Measurements from ENCODE around the gene RFX3.

RFX3 gene

DNA sequence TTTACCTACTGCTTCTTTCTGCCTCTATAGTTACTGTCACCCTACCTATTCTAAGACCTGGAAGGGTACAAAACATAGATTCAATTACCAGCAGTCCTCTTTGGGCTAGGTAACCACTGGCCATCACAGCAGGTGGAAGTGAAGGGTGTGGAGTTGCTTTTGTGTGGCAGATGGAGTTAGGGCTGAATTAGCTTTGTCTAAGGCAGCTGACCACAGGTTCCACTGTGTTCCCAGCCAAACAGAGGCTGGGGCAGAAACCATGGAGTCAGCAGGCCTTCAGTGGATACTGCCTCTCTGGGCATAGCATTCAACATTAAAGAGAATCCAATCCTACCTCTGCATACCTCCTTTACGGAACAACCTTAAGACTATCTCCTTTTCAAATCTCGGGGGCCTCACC, 254.2 kb downstream of the RFX3 start:
- Mint-ChIP-seq H3K9me3 (no peaks in the 10 kb centered on the region), H3K4me1 (no peaks in the 10 kb centered on the region), H3K27me3 (no peaks in the 10 kb centered on the region), H3K27ac (no peak overlapping the region), H3K4me3 (no peak overlapping the region)
- DNase-seq (no peak), ATAC-seq (no peak)

DNA sequence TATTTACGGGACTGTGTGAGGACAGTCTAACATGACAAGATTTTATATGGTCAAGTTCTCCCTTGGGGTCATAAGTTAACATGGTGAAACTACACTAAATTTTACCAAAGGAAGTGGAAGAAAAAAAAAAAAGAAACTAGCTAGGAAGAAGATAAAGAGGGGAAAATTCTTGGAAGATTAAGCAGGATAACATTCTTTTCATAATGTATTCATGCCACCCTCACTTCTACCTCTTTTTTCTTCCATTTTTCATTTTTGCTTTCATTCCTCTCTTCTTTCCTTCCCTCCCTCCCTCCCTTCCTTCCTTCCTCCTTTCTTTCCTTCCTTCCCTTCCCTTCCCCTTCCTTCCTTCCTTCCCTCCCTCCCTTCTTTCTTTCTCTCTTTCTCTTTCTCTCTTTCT, 254.6 kb downstream of the RFX3 start:
- H3K27me3 Mint-ChIP-seq = no peaks in the 10 kb centered on the region
- ATAC-seq (no peak), DNase-seq (no peak)
- no peak overlapping the region for H3K4me3 Mint-ChIP-seq
- no peaks in the 10 kb centered on the region for H3K4me1 Mint-ChIP-seq
- H3K9me3 Mint-ChIP-seq = no peaks in the 10 kb centered on the region
- H3K27ac Mint-ChIP-seq = no peak overlapping the region

DNA sequence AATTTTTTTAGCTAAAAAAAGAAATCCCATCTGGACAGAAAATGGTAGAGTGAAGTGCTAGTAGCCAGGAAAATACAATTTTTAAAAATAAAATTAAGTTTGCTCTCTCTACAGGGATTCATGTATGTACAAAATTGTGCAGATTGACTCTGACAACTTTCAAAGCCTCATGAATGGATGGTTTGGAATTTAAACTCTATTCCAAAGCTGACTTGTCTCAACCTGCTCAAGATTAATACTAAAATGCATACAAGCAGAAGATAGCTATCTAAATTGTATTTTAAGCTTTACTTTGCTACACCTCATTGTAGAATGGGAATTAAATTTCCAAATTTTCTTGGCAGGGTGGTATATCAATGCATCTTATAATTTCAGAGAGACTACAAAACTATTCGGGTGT, 257.6 kb downstream of the RFX3 start:
- H3K27ac Mint-ChIP-seq = no peak overlapping the region
- no peak for ATAC-seq

DNA sequence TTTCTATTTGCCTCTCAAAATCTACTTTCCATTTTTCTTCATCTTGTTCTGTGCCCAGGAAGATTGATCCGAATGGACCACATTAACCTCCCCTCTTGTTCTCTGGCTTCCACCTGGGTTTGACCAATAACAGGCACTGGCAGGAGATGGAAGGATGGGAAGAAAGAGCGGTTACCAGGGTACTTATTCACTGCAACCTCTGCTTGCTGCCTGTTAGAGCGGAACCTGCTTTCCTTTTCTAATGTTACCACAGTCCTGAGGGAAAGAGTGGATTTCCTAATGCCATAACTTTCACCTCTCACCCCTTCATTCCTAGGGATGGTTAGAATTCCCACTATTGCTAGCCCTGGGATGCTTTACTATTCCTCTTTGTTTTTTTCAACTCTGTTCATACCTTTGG, 262.1 kb downstream of the RFX3 start:
- H3K4me1 Mint-ChIP-seq = no peaks in the 10 kb centered on the region
- DNase-seq = no peak
- no peak for ATAC-seq
- no peak overlapping the region for H3K4me3 Mint-ChIP-seq
- no peaks in the 10 kb centered on the region for H3K9me3 Mint-ChIP-seq
- H3K27me3 Mint-ChIP-seq = no peaks in the 10 kb centered on the region
- H3K27ac Mint-ChIP-seq = no peak overlapping the region

More for the DNA sequence above, 257.6 kb downstream of the RFX3 start:
- DNase-seq = no peak
- no peaks in the 10 kb centered on the region for H3K9me3 Mint-ChIP-seq
- no peak overlapping the region for H3K4me3 Mint-ChIP-seq
- H3K27me3 Mint-ChIP-seq = no peaks in the 10 kb centered on the region
- no peaks in the 10 kb centered on the region for H3K4me1 Mint-ChIP-seq

DNA sequence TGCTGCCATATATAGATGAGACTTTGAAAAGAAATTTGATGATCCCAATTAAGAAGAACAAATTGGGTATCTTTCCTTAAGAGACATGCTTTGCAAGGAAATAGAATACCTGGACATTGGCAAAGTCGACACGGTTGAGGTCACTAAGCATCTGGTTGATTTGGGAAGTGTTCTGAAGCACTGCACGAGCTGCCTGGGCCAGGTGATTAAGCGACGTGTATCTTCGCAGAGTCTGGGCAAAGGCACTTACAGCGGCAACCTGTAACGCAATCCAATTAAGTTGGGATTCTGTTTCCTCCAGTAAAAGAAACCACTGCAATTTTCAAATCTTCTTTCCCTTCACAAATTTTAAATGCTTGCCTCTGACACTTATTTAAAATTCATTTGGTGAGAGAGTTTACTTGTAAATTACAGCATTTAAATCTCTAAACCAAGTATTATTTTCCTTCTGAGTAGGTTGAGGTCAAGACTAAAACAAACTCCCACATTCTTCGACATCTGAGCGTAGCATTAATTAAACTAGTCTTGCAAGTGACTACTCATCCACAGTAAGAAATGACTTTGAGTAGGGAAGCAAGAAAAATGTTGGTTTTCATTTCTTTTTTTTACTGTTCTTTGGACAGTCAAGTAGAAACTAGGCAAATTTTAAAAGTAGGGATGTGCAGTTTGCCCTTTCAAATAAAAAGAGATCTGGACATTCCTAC, 262.8 kb downstream of the RFX3 start:
- H3K4me1 Mint-ChIP-seq = no peaks in the 10 kb centered on the region
- ATAC-seq = no peak
- H3K27ac Mint-ChIP-seq = no peak overlapping the region
- DNase-seq = no peak
- no peaks in the 10 kb centered on the region for H3K9me3 Mint-ChIP-seq
- no peak overlapping the region for H3K4me3 Mint-ChIP-seq
- no peaks in the 10 kb centered on the region for H3K27me3 Mint-ChIP-seq

DNA sequence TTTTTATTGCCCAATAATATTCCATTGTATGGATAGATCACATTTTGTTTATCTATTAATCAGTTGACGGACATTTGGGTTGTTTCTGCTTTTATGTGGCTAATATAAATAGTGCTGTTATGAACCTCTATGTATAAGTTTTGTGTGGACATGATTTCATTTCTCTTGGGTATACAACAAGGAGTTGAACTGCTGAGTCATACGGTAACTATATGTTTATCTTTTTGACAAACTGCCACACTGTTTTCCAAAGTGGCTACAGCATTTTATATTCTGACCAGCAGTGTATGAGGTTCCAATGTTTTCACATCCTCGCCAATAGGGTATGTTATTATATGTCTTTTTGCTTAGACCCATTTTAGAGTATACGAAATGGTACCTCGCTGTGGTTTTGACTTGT, 264.3 kb downstream of the RFX3 start:
- DNase-seq = no peak
- Mint-ChIP-seq H3K4me3 (no peak overlapping the region), H3K27me3 (no peaks in the 10 kb centered on the region), H3K9me3 (no peaks in the 10 kb centered on the region), H3K4me1 (no peaks in the 10 kb centered on the region), H3K27ac (no peak overlapping the region)
- ATAC-seq = no peak

DNA sequence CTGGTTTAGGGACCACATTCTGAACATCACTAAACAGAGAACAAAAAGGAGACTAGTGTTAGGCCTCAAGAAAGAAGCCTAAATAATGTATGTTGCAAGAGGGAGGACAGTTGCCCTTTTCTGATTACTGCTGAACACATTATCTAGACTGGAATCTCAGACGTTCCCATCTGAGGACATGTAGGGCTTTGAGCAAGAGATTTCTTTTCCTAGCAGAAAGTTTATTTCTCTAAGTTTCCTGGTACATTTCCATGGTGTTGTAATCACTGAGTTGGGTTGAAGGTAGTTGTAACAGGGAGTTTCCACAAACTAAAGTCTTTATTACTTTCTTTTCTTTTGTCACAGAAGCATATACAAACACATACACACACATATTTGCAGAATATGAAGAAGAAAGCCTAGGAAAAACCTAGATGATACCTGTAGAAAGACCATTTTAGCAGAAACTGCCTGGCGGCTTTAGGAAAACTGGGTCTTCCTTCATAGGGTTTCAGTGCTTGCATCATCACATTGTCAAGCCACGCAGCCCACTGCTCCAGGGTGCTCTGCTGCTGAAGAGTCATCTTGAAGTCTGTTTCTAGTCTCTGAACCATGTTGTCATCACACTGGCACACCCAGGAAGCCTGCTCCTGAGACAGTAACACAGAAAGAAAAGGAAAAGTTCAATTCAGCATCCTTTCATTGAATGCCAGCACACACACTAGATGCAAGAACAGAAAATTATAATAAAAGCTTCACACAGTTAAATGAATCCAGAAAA, 269.1 kb downstream of the RFX3 start:
- no peak for DNase-seq
- Mint-ChIP-seq H3K9me3 (no peaks in the 10 kb centered on the region), H3K4me1 (no peaks in the 10 kb centered on the region), H3K27me3 (no peaks in the 10 kb centered on the region), H3K27ac (peak overlapping the region; percentile 23 to 44), H3K4me3 (no peak overlapping the region)
- ATAC-seq = no peak

DNA sequence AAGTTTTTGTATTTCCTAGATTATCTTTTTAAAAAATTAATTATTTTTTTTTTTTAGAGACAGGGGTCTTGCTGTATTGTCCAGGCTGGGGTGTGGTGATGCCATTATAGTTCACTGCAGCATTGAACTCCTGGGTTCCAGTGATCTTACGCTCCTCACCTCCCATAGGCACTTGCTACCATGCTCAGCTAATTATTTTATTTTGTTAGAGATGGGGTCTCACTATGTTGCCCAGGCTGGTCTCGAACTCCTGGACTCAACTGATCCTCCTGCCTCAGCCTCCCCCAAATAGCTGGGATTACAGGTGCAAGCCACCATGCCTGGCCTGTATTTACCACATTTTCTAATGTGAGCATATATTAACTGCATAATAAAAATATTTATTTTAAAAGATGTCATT, 274.5 kb downstream of the RFX3 start:
- Mint-ChIP-seq H3K27me3 (no peaks in the 10 kb centered on the region), H3K4me3 (no peak overlapping the region), H3K9me3 (no peaks in the 10 kb centered on the region), H3K4me1 (no peaks in the 10 kb centered on the region), H3K27ac (no peak overlapping the region)
- ATAC-seq = no peak
- no peak for DNase-seq

DNA sequence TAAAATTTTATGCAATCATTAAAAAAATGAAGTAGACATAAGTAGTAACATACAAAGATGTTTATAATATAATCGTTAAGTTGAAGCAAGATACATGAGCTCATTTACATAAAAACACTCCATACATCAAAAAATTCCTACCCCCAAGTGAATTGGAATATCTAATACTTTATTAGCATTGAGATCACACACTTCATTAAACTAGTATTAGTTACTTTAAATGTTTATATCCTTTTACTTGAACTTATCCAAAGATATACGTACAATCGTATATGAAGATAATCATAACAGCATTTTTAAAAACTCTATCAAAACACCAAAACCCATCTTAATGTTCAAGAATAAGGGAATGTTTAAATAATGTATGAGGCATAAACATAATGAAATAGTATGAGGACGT, 275.1 kb downstream of the RFX3 start:
- ATAC-seq = no peak
- no peak for DNase-seq

DNA sequence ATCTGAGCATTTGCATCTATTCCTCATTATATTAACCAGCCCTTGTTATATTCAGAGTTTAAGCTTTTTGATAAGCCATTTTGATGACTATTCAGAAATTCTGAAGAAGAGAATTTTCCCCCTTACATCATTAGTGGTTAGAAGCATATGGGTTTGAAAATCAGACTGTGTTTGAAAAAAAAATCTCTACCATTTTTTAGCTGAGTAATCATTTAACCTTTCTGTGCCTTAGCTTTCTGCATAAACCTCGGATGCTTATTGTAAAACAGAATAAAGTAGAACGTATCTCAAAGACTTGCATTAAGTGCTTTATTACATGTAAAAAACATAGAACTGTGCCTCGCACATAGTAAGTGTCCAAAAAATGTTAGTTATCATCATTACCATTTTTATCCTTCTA, 278.6 kb downstream of the RFX3 start:
- H3K4me1 Mint-ChIP-seq = peaks cover 7% of the 10 kb centered on the region
- no peaks in the 10 kb centered on the region for H3K9me3 Mint-ChIP-seq
- no peak overlapping the region for H3K27ac Mint-ChIP-seq
- H3K4me3 Mint-ChIP-seq = no peak overlapping the region
- no peaks in the 10 kb centered on the region for H3K27me3 Mint-ChIP-seq
- ATAC-seq = no peak
- DNase-seq = no peak

More for the DNA sequence above, 275.1 kb downstream of the RFX3 start:
- Mint-ChIP-seq H3K27me3 (no peaks in the 10 kb centered on the region), H3K27ac (no peak overlapping the region), H3K9me3 (no peaks in the 10 kb centered on the region), H3K4me3 (no peak overlapping the region), H3K4me1 (no peaks in the 10 kb centered on the region)

DNA sequence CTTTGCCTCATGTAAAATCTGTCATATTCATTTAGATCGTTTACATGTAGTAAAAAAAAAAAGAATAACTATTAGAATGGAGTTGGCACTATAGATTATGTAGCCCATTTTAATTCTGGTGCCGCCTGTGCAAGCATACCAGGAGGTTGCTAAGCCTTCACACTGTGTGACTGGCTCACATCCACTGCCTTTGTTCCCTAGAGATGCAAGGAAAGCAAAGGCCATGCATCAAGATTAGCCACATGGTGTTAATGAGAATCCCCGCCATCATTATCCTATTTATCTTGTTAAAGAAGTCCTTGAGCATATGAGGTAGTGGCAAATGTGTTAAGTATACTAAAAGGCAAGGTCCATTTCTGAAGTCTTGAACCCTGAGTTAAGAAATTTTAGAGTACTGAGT, 279.6 kb downstream of the RFX3 start:
- Mint-ChIP-seq H3K27me3 (no peaks in the 10 kb centered on the region), H3K9me3 (no peaks in the 10 kb centered on the region), H3K4me3 (no peak overlapping the region), H3K4me1 (peaks cover 15% of the 10 kb centered on the region), H3K27ac (no peak overlapping the region)
- DNase-seq (no peak), ATAC-seq (no peak)

DNA sequence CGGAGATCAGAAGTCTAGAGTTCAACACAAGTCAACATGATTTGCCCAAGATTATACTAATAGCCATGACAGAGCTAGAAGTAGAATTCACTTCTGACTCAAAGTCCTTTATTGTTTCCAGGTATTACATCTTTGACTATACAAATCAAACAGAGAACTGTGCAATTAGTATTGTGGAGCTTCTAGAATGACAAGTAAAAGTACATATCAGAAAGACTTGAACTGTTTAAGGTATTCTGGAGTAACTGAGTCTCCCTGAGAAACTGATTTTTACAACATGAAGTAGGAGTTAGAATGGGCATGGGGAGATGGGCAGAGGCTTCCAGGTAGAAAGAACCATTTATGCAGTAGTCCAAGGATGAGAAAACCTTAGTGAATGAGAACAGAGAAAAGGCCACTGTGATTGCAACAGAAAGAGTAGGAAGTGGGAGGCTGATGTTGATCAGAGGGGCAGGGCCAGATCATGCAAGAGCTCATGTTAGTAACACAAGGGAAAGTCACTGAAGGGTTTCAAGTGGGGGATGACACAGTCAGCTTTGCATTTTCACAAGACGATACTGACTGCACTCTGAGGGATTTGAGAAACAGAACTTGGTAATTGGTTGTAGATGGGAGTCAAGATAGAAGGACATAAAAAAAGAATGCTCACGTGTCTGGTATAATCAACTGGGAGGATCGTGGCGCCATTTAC, 280.7 kb downstream of the RFX3 start:
- Mint-ChIP-seq H3K27me3 (no peaks in the 10 kb centered on the region), H3K27ac (peak overlapping the region in 1 of 2 donors; percentile 10), H3K4me3 (no peak overlapping the region), H3K4me1 (peaks cover 17% of the 10 kb centered on the region), H3K9me3 (no peaks in the 10 kb centered on the region)
- DNase-seq (no peak), ATAC-seq (peak; percentile 58)

DNA sequence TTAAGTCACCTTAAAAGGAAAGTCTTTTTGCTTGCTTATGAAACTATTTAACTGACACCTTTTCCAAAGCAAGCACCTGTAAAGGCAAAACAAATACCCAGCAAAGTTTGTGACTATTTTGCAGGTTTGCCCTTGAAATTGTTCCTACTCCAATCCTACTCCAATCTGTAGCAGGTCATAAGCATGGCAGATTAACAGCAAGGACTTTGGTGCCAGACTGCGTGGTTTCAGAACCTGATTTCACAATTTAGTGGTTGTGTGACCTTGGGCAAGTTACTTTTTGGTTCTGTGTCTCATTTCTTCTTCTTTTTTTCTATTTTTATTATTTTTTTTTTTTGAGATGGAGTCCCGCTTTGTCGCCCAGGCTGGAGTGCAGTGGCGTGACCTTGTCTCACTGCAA, 282.1 kb downstream of the RFX3 start:
- Mint-ChIP-seq H3K9me3 (no peaks in the 10 kb centered on the region), H3K27me3 (no peaks in the 10 kb centered on the region), H3K27ac (no peak overlapping the region), H3K4me1 (peaks cover 17% of the 10 kb centered on the region), H3K4me3 (no peak overlapping the region)
- ATAC-seq (no peak), DNase-seq (no peak)

DNA sequence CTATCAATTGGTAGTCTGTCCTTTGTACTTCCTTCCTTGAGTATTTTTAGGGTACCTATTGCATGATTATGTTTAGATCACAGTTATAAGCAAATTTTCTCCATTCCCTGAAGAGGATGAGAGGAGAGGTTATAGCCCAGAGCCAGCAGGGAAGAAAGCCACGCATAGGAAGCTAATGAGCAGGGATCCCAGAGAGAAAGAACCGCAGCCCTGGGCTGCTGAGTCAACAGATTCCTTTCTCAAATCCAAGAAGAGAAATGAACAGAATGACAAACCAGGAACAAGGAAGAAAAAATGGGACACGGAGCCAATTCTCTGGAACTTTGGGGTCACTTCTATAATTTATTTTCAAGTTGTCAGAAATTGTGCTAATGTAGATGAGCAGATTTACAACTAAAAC, 284.5 kb downstream of the RFX3 start:
- Mint-ChIP-seq H3K27me3 (no peaks in the 10 kb centered on the region), H3K9me3 (no peaks in the 10 kb centered on the region), H3K4me3 (no peak overlapping the region), H3K4me1 (peaks cover 17% of the 10 kb centered on the region), H3K27ac (peak overlapping the region; percentile 4 to 38)
- no peak for ATAC-seq
- DNase-seq = no peak

DNA sequence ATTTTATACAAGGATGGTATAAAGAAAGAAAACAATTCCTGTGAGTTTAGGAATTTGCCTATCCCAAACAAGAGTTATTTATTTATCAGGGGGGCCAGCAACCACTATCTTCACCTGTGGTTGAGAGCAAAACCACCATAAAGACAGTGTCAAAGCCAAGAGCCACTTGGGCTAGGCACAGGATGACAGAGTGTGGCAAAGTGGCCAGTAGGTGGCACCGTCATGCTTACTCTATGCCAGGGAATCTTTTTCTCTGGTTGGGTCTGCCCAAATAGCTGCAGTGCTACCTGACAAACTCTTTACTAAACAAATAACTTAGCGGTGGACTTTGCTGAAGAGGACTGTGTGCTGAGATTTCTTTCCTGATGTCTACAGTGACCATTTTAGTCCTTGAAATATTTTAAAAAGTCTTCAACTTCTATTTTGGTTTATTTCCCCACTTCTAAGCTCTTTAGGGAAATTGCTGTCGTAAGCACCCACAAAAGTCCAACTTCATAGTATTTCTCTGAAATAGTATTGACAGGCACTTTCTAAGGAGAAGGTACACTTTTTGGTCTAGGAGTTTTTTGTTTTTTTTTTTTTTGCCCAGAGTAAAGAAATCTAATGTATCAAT, 285.0 kb downstream of the RFX3 start:
- Mint-ChIP-seq H3K27ac (peak overlapping the region in 1 of 2 donors; percentile 76), H3K4me1 (peaks cover 17% of the 10 kb centered on the region)
- ATAC-seq = peak; percentile 94

DNA sequence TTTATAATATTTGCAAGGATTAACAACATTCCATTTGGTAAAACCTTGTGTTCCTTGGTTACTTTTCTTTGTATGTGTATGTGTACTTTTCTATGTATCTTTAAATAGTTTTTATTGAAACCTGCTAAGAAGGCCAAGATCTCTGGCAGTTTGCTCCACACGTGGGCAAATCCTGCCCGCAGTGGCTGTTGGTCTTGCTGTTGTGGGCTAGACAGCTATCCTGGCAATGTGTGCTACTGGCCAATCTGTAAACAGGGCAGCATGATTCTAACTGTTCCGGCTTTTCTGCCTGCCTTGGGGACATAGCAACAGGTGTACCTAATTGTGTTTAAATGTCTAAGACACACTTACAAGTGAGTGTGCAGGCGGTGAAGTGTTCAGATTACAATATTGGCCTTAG, 286.6 kb downstream of the RFX3 start:
- H3K27ac Mint-ChIP-seq = no peak overlapping the region
- ATAC-seq = no peak

More for the DNA sequence above, 285.0 kb downstream of the RFX3 start:
- no peak overlapping the region for H3K4me3 Mint-ChIP-seq
- H3K9me3 Mint-ChIP-seq = no peaks in the 10 kb centered on the region
- DNase-seq = peak; percentile 41 to 65
- H3K27me3 Mint-ChIP-seq = no peaks in the 10 kb centered on the region

More for the DNA sequence above, 286.6 kb downstream of the RFX3 start:
- DNase-seq = no peak
- Mint-ChIP-seq H3K4me3 (no peak overlapping the region), H3K9me3 (no peaks in the 10 kb centered on the region), H3K4me1 (peaks cover 10% of the 10 kb centered on the region), H3K27me3 (no peaks in the 10 kb centered on the region)

Data from stimulated activated naive CD8-positive, alpha-beta T cell treated with anti-CD3 and anti-CD28 coated beads, Interleukin-15, amount 100 ng/mL, for 72 hours (primary cell).